NCI-H345 treated with DMSO at 0.1 percent for 48 hours (cell line): Measurements from ENCODE around the gene TRABD2B.

ENCODE experiments used
- DNase-seq: peaks from one replicate; lab custom pipeline; 2025; ENCODE audit not compliant: unreplicated experiment; lab: John Stamatoyannopoulos, UW

The TRABD2B gene

GRCh38 chr1:47782414-47783166, 214.6 kb downstream of the TRABD2B start:
- DNase-seq = no peak

- no peak for DNase-seq
These were observed 215.8 kb downstream of the TRABD2B start for GRCh38 chr1:47781171-47781959.

DNA sequence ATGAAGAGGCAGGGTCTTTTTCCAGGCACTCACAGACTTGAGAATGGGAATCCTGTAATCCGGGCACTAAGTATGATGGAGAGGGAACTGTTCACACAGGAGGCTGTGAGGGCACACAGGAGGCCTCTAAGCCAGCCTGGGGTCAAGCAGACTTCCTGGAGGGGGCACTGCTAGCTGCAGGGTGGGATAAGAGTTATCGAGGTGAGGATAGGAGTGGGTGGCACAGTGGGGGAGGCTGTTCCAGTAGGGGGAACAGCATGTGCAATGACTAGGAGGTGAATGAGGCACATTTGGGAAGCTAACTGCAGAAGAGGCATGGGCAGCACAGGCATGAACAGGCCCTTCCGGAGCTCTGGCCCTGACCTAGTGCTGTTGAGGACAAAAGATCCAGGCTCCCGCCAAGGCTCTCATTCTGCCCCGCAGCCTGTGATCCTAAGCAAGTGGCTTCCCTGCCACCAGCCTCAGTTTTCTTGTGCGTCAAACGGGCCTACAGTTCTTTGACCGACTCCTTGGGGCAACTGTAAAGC, 216.7 kb downstream of the TRABD2B start:
- no peak for DNase-seq

DNA sequence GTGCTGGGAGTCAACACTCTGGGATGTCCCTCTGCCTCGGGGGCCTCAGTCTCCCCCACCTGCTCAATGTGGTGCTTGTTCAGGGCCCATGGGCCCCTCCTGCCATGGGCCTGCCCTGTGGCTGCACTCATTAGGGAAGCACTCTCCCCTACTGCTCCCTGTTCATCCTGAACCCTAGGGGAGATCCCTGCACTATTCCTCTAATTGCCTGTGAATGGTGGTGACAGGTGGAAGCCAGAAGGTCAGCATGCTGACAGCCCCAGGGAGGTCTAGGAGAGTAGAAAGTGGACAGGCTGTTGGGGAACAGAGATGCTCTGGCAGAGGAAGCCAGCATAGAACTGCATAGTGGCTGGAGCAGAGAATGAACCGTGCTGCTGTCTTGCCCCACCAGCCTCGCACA, 217.6 kb downstream of the TRABD2B start:
- DNase-seq = no peak

DNA sequence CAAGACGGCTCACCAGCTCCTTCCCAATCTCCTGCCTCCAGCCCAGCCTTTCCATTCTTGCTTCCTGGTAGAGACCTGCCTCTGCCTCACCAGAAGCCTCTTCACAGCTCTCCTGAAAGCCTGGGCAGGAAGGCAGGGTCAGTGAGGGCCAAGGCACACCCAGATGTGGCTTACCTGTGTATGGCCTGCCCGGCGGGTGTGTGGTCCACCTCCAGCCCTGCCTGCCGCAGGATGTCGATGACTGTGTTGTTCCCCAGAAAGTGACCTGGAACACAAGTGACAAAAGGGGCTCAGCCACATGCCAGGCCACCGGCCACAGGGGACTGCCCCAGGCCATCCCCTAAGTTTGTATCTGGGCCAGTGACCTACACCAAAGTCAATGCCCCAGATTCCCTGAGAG, 218.9 kb downstream of the TRABD2B start:
- DNase-seq = no peak

DNA sequence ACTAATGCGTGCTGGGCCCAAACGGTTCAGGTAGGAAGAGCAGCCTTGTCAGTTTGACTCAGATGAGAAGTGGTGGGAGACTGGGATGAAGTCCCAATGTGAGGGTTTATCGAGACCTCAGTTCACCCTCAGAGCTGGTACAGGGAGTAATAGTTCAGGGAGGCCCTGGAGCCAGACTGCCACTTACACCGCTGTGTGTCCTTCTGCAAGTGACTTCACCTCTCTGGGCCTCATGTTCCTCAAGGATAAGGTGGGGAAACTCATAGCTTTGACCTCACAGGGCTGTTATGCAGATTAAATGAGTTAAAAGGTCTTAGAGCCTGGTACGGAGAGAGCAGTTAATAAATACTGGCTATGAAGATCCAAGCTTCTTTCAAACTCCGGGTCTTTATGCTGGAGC, 219.9 kb downstream of the TRABD2B start:
- no peak for DNase-seq

DNA sequence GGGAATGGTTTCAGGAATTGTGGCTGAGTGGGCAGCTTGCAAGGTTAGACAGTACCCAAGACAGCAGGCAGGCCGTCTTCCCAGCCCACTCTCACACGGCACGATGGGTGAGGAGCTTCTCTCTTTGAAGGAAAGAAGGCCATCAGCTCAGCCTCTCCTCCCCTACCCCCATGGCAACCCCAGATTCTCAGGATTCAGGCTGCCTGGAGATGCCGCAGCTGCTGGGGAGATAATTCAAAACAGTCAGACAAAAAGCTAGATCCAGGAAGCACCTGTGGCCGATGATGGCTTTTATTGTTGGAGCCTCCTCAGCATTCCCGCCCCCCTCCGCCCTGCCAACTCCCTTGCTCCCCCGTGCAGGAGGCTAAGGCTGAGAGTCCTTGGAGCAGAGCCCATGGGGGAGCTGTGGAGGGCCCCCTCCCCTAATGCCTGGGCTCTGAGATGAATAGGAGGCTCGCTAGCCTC, 220.5 kb downstream of the TRABD2B start:
- peak; percentile 72 for DNase-seq

DNA sequence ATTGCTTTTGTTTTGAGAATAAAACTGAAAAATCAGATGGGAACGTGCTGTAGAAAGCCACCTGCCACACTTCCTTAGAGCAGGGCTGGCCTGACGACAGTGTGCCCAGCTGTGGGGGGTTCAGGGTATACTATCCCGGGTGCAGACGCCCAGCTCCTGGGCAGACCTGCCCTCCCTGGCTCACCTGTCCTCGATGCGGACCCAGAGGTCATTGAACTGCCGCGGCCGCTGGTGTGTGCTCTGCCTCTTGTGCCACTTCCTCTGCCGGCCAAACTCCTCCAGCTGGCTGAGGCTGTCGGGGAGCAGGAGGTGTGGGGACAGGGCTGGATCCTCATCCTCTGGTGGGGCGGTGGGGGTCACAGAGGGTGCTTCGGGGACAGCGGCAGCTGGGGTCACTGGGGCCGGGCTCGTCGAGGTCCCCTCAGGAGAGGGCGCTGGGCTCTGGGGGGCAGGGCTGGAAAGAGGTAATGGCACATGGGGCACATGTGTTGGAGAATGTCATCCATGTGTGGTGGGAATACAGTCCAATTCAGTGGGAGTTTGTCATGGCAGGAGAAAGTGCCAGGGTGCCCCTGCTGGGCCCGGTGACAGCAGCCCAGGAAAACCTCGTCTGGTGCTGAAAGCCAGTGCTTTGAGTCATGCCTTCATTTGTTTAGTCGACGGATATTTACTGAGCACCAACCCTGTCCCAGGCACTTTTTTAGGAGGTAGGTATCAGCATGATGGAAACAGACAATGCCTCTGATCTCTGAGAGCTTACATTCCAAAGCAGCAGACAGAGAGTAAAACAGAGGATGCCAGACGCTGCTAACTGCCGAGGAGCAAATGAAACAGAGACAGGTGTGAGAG, 222.0 kb downstream of the TRABD2B start:
- no peak for DNase-seq

GRCh38 chr1:47772960-47773682, 224.1 kb downstream of the TRABD2B start:
- no peak for DNase-seq

GRCh38 chr1:47772281-47772680, 224.9 kb downstream of the TRABD2B start:
- no peak for DNase-seq

- DNase-seq = no peak
These were observed 225.4 kb downstream of the TRABD2B start for GRCh38 chr1:47771751-47772150.

DNA sequence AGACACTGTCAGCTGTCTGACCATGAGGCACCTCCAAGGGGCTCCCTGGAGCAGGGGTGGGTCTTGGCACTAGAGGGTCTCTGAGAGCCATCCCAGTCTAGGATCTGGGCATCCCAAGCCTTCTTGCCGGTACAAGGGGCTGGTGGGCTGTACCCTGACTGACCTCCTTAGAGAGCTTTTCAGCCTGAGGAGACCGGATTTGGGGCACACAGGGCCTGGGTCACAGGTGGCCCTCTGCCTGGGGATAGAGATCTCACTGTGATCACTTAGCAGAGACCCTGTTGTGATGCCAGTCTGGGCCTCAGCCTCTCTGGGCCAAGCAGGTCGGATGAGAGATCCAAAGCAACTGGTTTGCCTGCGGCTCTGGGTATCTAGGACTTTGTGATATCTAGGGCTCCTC, 227.2 kb downstream of the TRABD2B start:
- no peak for DNase-seq

DNA sequence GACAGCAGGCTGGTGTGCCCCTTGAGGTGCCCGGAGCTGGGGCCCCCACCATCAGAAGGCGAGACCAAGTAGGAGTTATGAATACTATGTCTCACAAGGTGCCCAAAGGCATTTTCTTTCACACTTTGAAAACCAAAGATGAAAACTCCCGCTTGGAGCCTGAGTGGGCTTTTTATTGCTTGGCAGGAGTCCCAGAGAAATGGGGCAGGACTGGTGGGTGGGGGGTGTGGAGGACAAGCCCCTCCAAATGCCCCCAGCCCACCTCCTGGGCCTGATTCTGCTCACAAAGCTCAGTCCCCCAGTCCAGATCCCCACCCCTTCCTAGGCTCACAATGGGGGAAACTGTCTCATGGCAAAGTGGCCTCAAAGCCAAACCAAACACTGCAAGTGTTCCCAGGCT, 227.9 kb downstream of the TRABD2B start:
- no peak for DNase-seq

- no peak for DNase-seq
These were observed 229.5 kb downstream of the TRABD2B start for GRCh38 chr1:47767741-47768100.

GRCh38 chr1:47766832-47767740, 230.1 kb downstream of the TRABD2B start:
- DNase-seq = no peak

DNA sequence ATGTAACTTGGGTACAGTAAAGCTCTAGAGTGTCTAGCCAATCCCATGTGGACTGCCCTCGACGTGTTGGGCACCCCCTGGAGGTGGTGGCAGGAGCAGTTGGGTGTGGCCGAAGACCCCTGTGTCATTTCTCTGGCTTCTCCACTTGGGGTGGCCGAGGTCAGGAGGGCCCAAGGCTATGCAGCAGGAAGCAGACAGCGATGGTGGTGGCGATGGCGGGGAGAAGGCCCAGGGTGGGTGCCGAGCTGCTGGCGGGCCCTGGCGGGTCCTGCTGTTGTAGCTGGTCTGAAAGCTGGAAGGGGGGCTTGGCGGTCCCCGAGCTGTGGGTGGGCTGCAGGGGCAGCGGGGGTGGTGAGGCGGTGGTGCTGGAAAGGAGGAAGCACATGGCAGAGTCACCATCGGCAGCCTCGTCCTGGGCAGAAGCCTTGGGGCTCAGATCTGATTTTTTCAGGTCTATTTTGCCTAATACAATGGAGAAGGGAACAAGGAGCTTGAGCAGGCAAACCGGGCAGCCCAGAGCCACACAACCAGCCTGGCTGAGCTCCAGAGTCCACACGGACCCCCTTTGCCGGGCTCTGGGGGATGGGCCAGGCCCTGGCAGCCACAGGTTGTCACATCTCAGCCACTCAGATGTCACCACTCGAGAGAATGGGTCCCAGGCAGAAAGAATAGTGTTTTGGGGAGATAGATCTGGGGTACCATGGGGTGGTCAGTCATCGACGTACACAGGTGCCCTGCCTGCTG, 231.3 kb downstream of the TRABD2B start:
- DNase-seq = no peak

DNA sequence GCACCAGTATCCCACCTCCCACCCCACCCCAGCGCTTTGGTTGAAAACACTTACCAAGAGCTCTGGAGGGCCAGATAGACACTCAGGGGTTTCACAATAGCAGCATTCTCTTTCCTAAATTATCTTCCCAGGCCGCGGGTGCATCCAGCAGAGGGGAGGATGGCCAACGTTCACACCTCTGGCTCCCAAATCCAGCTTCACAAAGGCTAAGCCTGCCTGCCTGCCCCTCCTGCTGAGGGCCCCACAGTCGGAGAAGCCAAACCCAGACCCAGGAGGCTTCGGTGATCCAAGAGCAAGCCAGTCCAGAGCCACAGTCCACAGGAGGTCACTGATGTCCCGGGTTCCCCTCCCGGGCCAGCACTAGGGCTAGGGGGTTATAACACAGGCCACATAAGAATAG, 231.9 kb downstream of the TRABD2B start:
- DNase-seq = no peak

- DNase-seq = no peak
These were observed 232.6 kb downstream of the TRABD2B start for GRCh38 chr1:47764461-47765046.
